ENCODE data around the gene SPDYA.

The SPDYA gene

GRCh38 chr2:28824870-28825269 lies 14.2 kb downstream of the SPDYA start:
- DNase-seq (ENCODE audit: low read depth in 2 of 2) = no peak

GRCh38 chr2:28828382-28828781 lies 17.7 kb downstream of the SPDYA start:
- DNase-seq (ENCODE audit: low read depth in 2 of 2) = no peak

GRCh38 chr2:28833740-28834470 lies 23.3 kb downstream of the SPDYA start:
- no peak for DNase-seq (ENCODE audit: low read depth in 2 of 2)

GRCh38 chr2:28835781-28836180 lies 25.1 kb downstream of the SPDYA start:
- DNase-seq (ENCODE audit: low read depth in 2 of 2) = no peak

GRCh38 chr2:28838971-28839370 lies 28.3 kb downstream of the SPDYA start:
- DNase-seq (ENCODE audit: low read depth in 2 of 2) = no peak

- no peak for DNase-seq (ENCODE audit: low read depth in 2 of 2)
Measured at GRCh38 chr2:28842042-28842441, 31.4 kb downstream of the SPDYA start.

- no peak for DNase-seq (ENCODE audit: low read depth in 2 of 2)
Measured at GRCh38 chr2:28855193-28855592, 44.6 kb downstream of the SPDYA start.

GRCh38 chr2:28855977-28856376 lies 45.3 kb downstream of the SPDYA start:
- DNase-seq (ENCODE audit: low read depth in 2 of 2) = no peak

- no peak for DNase-seq (ENCODE audit: low read depth in 2 of 2)
Measured at GRCh38 chr2:28868611-28869010, 58.0 kb downstream of the SPDYA start.

GRCh38 chr2:28869494-28870145 lies 59.0 kb downstream of the SPDYA start:
- DNase-seq (ENCODE audit: low read depth in 2 of 2) = peak in 1 of 2 donors; percentile 9

GRCh38 chr2:28870146-28870891 lies 59.7 kb downstream of the SPDYA start, which contains the start of gene TRMT61B:
Gene TRMT61B (minus strand): TSS chr2:28870309. CDS start chr2:28870277, 32 bp downstream.
- peak; percentile 94 to 96 for DNase-seq (ENCODE audit: low read depth in 2 of 2)

GRCh38 chr2:28871620-28872019 lies 61.0 kb downstream of the SPDYA start:
- no peak for DNase-seq (ENCODE audit: low read depth in 2 of 2)

- no peak for DNase-seq (ENCODE audit: low read depth in 2 of 2)
Measured at GRCh38 chr2:28880193-28880592, 69.6 kb downstream of the SPDYA start.

- DNase-seq (ENCODE audit: low read depth in 2 of 2) = no peak
Measured at GRCh38 chr2:28893488-28893887, 82.9 kb downstream of the SPDYA start.

GRCh38 chr2:28894470-28895188 lies 84.0 kb downstream of the SPDYA start, which contains the start of gene WDR43:
Gene WDR43 (plus strand): TSS chr2:28894667. CDS start chr2:28894699, 32 bp downstream.
- peak; percentile 95 to 96 for DNase-seq (ENCODE audit: low read depth in 2 of 2)

GRCh38 chr2:28895189-28895893 lies 84.7 kb downstream of the SPDYA start:
- DNase-seq (ENCODE audit: low read depth in 2 of 2) = peak; percentile 22 to 25

- no peak for DNase-seq (ENCODE audit: low read depth in 2 of 2)
Measured at GRCh38 chr2:28896906-28897305, 86.3 kb downstream of the SPDYA start.

GRCh38 chr2:28898048-28898447 lies 87.4 kb downstream of the SPDYA start:
- DNase-seq (ENCODE audit: low read depth in 2 of 2) = no peak

All from stimulated activated CD4-positive, alpha-beta T cell treated with anti-CD3 and anti-CD28 coated beads, Interleukin-15, amount 100 ng/mL, for 48 hours (primary cell).